GM12873 (cell line): Measurements from ENCODE around the gene NEDD4.

ENCODE experiments used
- TF ChIP-seq, protein P1 (sequence below): IDR thresholded peaks from 2 replicates; pipeline ENCODE4 v1.5.1; 2012; ENCODE audit warnings: low read depth, mild to moderate bottlenecking, moderate library complexity, low read length, control low read depth; ENCODE audit not compliant: insufficient read depth; ENCODE audit errors: missing control alignments

NEDD4 gene

GRCh38 chr15:55960946-55961345 lies 32.5 kb downstream of the NEDD4 start:
- TF ChIP-seq, protein P1, sequence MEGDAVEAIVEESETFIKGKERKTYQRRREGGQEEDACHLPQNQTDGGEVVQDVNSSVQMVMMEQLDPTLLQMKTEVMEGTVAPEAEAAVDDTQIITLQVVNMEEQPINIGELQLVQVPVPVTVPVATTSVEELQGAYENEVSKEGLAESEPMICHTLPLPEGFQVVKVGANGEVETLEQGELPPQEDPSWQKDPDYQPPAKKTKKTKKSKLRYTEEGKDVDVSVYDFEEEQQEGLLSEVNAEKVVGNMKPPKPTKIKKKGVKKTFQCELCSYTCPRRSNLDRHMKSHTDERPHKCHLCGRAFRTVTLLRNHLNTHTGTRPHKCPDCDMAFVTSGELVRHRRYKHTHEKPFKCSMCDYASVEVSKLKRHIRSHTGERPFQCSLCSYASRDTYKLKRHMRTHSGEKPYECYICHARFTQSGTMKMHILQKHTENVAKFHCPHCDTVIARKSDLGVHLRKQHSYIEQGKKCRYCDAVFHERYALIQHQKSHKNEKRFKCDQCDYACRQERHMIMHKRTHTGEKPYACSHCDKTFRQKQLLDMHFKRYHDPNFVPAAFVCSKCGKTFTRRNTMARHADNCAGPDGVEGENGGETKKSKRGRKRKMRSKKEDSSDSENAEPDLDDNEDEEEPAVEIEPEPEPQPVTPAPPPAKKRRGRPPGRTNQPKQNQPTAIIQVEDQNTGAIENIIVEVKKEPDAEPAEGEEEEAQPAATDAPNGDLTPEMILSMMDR: no peak

GRCh38 chr15:55959744-55960447 lies 33.5 kb downstream of the NEDD4 start:
- TF ChIP-seq, protein P1: no peak

DNA sequence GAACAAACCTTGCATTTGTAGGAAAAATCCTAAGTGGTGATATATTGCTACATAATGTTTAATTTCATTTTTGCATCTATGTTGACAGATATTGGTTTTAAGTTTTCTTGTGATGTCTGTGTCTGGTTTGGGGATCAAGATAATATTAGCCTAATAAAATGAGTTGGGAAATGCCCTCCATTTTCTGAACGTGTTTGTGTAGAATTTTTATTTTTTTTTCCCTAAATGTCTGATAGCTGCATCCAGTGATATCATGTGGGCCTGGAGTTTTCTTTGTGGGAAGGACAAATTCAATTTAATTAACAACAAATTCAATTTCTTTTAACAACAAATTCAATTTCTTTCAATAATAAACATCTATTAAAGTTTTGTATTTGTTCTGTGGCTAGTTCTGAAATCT lies 35.1 kb downstream of the NEDD4 start:
- TF ChIP-seq, protein P1: no peak

DNA sequence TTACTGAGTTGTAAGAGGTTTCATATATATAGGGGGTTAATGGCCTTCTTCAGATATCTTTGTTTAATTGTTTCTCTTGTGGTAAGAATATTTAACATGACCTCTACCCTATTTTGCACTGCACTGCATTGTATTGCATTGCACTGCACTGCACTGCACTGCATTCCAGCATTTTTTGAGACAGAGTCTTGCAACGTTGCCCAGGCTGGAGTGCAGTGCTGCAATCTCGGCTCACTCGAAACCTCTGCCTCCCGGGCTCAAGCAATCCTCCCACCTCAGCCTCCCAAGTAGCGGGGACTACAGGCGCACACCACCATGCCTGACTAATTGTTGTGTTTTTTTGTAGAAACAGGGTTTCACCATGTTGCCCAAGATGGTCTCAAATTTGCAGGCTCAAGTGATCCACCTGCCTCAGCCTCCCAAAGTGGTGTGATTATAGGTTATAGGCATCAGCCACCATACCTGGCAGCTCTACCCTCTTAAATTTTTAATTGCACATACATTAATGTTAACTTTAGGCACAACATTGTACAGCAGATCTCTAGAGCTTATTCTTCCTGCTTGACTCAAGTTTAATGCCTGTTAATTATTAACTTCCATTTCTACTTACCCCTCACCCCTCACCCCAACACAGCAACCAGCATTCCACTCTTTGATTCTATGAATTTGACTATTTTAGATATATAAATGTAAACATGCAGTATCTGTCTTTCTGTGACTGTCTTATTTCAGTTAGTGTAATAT lies 38.4 kb downstream of the NEDD4 start:
- TF ChIP-seq, protein P1: no peak

DNA sequence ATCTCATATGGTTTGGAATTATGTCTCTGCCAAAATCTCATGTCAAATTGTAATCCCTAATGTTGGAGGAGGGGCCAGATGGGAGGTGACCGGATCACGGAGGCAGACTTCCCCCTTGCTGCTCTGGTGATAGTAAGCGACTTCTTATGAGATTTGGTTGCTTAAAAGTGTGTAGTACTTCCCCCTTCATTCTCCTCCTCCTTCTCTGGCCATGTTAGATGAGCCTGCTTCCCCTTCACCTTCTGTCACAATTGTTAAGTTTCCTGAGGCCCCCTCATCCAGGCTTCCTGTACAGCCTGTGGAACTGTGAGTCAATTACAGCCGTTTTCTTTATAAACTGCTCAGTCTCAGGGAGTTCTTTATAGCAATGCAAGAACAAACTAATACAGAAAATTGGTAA lies 51.1 kb downstream of the NEDD4 start:
- TF ChIP-seq, protein P1: no peak

- TF ChIP-seq, protein P1: no peak
Observed at GRCh38 chr15:55937040-55937439, 56.4 kb downstream of the NEDD4 start.

DNA sequence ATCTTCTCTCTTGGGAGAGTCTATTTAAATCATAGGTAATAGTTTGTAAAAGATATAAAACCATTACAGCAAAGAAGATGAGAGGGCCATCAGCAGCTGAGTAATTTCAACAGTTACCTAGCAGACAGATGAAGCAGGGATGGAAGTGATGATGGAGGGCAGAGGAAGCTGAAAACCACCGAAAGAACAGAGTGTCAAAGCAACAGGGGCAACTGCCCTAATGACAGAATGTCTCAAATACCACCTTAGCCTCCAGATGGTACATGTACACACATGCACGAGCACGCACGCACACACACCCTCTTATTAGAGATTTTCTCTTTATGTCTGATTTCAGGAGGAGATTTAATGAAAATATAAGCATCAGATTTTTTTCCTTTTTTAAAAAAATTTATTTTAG lies 64.5 kb downstream of the NEDD4 start:
- TF ChIP-seq, protein P1: no peak
